ENCODE data around the gene ACLY.

The ACLY gene

DNA sequence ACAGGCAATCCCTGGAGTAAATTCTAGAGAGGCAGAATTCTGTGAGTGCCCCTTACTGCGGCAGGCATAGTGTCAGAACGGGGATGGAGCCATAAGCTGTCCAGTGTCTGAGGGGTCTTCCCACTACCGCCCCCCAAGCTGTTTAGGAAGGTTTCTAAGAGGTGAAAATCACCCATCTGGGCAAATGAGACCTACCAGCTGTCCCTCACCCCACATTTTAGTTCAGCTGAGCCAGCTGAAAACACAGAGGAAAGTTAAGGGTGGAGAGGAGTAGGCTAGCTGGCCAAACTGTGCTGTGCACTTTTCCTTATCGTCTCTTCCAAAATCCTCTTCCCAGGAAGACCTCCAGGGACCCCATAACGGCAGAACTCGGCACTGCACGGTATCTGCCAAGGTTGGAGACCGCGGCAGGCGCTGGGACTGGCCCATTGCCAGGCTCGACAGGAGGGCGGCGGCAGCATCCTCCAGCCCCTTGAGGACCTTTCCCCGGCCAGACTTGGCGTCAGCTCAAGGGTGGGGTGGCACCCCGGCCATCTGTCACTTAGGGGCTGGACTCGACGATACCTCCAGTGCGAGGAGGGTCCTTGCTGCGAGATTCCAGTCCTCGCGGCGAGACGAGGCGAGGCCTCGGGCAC, 955 bp downstream of the ACLY start:
- Histone ChIP-seq H2BK120ac (ENCODE audit: low read depth, low read length) (peak overlapping the region; percentile 94), H3K4ac (ENCODE audit: low read depth in 1 of 2, low read length in 2 of 2) (peak overlapping the region; percentile 49 to 74), H3K23ac (ENCODE audit: low read length in 2 of 2) (peak overlapping the region in 1 of 2 experiments; percentile 96), H4K91ac (ENCODE audit: low read length) (peak overlapping the region; percentile 85), H3K9me3 (ENCODE audit: control insufficient read depth, low read length) (no peaks in the 10 kb centered on the region), H4K8ac (ENCODE audit: low read length) (no peak overlapping the region), H2BK15ac (ENCODE audit: low read depth, poor library complexity, severe bottlenecking) (no peak overlapping the region), H3K4me2 (ENCODE audit: low read length, poor library complexity, severe bottlenecking) (peak overlapping the region; percentile 73), H3K79me1 (replicated peaks; ENCODE audit: low read length, poor library complexity, severe bottlenecking) (peaks cover 3% of the 10 kb centered on the region), H2AK5ac (ENCODE audit: low read length, severe bottlenecking) (no peak overlapping the region), H2AFZ (ENCODE audit: low read depth, low read length) (no peak overlapping the region), H3K4me1 (ENCODE audit: control insufficient read depth, insufficient read depth, low read depth, low read length) (peaks cover 36% of the 10 kb centered on the region), H3K9ac (ENCODE audit: low read length) (peak overlapping the region; percentile 94), H3K14ac (ENCODE audit: low read length in 2 of 2) (peak overlapping the region in 1 of 2 experiments; percentile 46), H3K27ac (ENCODE audit: low read length, poor library complexity, severe bottlenecking) (peak overlapping the region; percentile 76), H2BK5ac (ENCODE audit: low read depth, low read length, poor library complexity, severe bottlenecking) (no peak overlapping the region), H3K18ac (ENCODE audit: low read depth in 1 of 2, low read length in 2 of 2) (peak overlapping the region; percentile 88 to 99), H3K4me3 (ENCODE audit: insufficient read depth in 1 of 2, low read depth in 1 of 2, low read length in 2 of 2) (peak overlapping the region; percentile 92 to 98), H3K27me3 (ENCODE audit: control insufficient read depth in 1 of 2, insufficient read depth in 1 of 2, low read length in 2 of 2) (no peaks in the 10 kb centered on the region), H2BK12ac (ENCODE audit: low read length in 2 of 2) (peak overlapping the region in 1 of 2 experiments; percentile 60), H3K36me3 (ENCODE audit: control insufficient read depth in 1 of 2, insufficient read depth in 2 of 2, low read depth in 1 of 2, low read length in 2 of 2) (peaks cover 15 to 21% of the 10 kb centered on the region in 2 experiments)
- peak; percentile 44 for DNase-seq
- WGBS = 5% methylated on average over 25 of the region's 26 CpGs

GRCh38 chr17:41917192-41917591, 1.6 kb downstream of the ACLY start:
- Histone ChIP-seq H3K4me3 (ENCODE audit: insufficient read depth in 1 of 2, low read depth in 1 of 2, low read length in 2 of 2) (peak overlapping the region in 1 of 2 experiments; percentile 98), H3K4me1 (ENCODE audit: control insufficient read depth, insufficient read depth, low read depth, low read length) (peaks cover 39% of the 10 kb centered on the region), H2BK120ac (ENCODE audit: low read depth, low read length) (no peak overlapping the region), H3K4me2 (ENCODE audit: low read length, poor library complexity, severe bottlenecking) (peak overlapping the region; percentile 73), H3K18ac (ENCODE audit: low read depth in 1 of 2, low read length in 2 of 2) (no peak overlapping the region), H3K9me3 (ENCODE audit: control insufficient read depth, low read length) (no peaks in the 10 kb centered on the region), H2BK5ac (ENCODE audit: low read depth, low read length, poor library complexity, severe bottlenecking) (no peak overlapping the region), H3K27ac (ENCODE audit: low read length, poor library complexity, severe bottlenecking) (peak overlapping the region; percentile 7), H3K27me3 (ENCODE audit: control insufficient read depth in 1 of 2, insufficient read depth in 1 of 2, low read length in 2 of 2) (no peaks in the 10 kb centered on the region), H4K8ac (ENCODE audit: low read length) (no peak overlapping the region), H3K36me3 (ENCODE audit: control insufficient read depth in 1 of 2, insufficient read depth in 2 of 2, low read depth in 1 of 2, low read length in 2 of 2) (peaks cover 21 to 27% of the 10 kb centered on the region in 2 experiments), H3K9ac (ENCODE audit: low read length) (peak overlapping the region; percentile 94), H3K23ac (ENCODE audit: low read length in 2 of 2) (no peak overlapping the region), H2AFZ (ENCODE audit: low read depth, low read length) (no peak overlapping the region), H3K4ac (ENCODE audit: low read depth in 1 of 2, low read length in 2 of 2) (no peak overlapping the region), H3K79me1 (replicated peaks; ENCODE audit: low read length, poor library complexity, severe bottlenecking) (peaks cover 3% of the 10 kb centered on the region), H2AK5ac (ENCODE audit: low read length, severe bottlenecking) (no peak overlapping the region), H3K14ac (ENCODE audit: low read length in 2 of 2) (no peak overlapping the region), H4K91ac (ENCODE audit: low read length) (no peak overlapping the region), H2BK15ac (ENCODE audit: low read depth, poor library complexity, severe bottlenecking) (no peak overlapping the region), H2BK12ac (ENCODE audit: low read length in 2 of 2) (no peak overlapping the region)
- DNase-seq = peak; percentile 38
- 32% methylated on average over 2 of the region's 4 CpGs for WGBS

DNA sequence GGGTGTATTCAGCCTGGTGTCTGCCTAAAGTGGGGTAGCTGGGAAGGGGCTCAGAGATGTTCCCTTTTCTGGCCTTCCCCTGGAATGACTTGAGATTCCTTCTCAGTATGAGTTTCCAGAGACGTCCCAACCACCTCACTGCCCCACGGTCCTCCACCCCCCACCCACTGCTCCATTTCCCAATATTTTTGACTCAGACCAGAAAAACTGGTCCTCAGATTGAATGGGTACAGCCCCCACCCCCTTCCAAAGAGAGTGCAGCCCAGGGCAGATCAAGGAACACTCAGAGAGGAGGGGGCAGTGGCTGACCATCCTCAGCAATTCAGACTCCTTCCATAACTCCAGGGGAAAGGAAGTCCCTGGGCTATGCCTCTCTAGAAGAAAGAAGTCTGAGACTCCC, 3.2 kb downstream of the ACLY start:
- Histone ChIP-seq H2BK5ac (ENCODE audit: low read depth, low read length, poor library complexity, severe bottlenecking) (no peak overlapping the region), H2BK15ac (ENCODE audit: low read depth, poor library complexity, severe bottlenecking) (no peak overlapping the region), H3K4me1 (ENCODE audit: control insufficient read depth, insufficient read depth, low read depth, low read length) (peaks cover 47% of the 10 kb centered on the region), H3K23ac (ENCODE audit: low read length in 2 of 2) (no peak overlapping the region), H2AK5ac (ENCODE audit: low read length, severe bottlenecking) (no peak overlapping the region), H4K91ac (ENCODE audit: low read length) (no peak overlapping the region), H3K9me3 (ENCODE audit: control insufficient read depth, low read length) (no peaks in the 10 kb centered on the region), H2BK120ac (ENCODE audit: low read depth, low read length) (no peak overlapping the region), H2AFZ (ENCODE audit: low read depth, low read length) (no peak overlapping the region), H2BK12ac (ENCODE audit: low read length in 2 of 2) (no peak overlapping the region), H3K36me3 (ENCODE audit: control insufficient read depth in 1 of 2, insufficient read depth in 2 of 2, low read depth in 1 of 2, low read length in 2 of 2) (peaks cover 36 to 44% of the 10 kb centered on the region in 2 experiments), H3K27ac (ENCODE audit: low read length, poor library complexity, severe bottlenecking) (peak overlapping the region; percentile 8), H3K4me3 (ENCODE audit: insufficient read depth in 1 of 2, low read depth in 1 of 2, low read length in 2 of 2) (no peak overlapping the region), H3K79me1 (replicated peaks; ENCODE audit: low read length, poor library complexity, severe bottlenecking) (peaks cover 3% of the 10 kb centered on the region), H3K4ac (ENCODE audit: low read depth in 1 of 2, low read length in 2 of 2) (no peak overlapping the region), H3K9ac (ENCODE audit: low read length) (peak overlapping the region; percentile 25), H3K4me2 (ENCODE audit: low read length, poor library complexity, severe bottlenecking) (peak overlapping the region; percentile 11), H3K14ac (ENCODE audit: low read length in 2 of 2) (no peak overlapping the region), H3K18ac (ENCODE audit: low read depth in 1 of 2, low read length in 2 of 2) (no peak overlapping the region), H3K27me3 (ENCODE audit: control insufficient read depth in 1 of 2, insufficient read depth in 1 of 2, low read length in 2 of 2) (no peaks in the 10 kb centered on the region), H4K8ac (ENCODE audit: low read length) (no peak overlapping the region)
- 69% methylated on average over 2 of the region's 2 CpGs for WGBS
- DNase-seq = no peak

DNA sequence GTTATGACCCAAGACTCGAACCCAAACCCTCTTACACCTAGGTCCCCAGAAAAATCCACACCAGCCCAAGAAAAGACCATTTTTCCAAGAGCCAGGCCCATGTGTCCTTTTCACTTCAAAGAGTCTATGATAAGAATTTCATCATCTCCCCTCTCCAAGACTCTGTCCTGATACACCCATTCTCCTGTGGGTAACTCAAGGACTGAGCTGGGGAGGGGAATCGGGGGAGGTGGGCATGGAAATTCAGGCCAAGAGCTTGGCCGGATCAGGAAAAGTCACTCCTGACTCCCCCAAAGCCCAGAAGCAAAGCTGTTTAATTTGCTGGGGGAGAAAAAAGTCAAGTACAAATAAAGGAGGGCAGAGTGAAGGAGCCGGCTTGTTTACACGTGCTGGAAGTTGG, 3.7 kb downstream of the ACLY start:
- Histone ChIP-seq H3K79me1 (replicated peaks; ENCODE audit: low read length, poor library complexity, severe bottlenecking) (peaks cover 2% of the 10 kb centered on the region), H3K27ac (ENCODE audit: low read length, poor library complexity, severe bottlenecking) (no peak overlapping the region), H3K4me1 (ENCODE audit: control insufficient read depth, insufficient read depth, low read depth, low read length) (peaks cover 53% of the 10 kb centered on the region), H3K23ac (ENCODE audit: low read length in 2 of 2) (no peak overlapping the region), H3K4ac (ENCODE audit: low read depth in 1 of 2, low read length in 2 of 2) (no peak overlapping the region), H4K8ac (ENCODE audit: low read length) (no peak overlapping the region), H3K14ac (ENCODE audit: low read length in 2 of 2) (no peak overlapping the region), H2BK120ac (ENCODE audit: low read depth, low read length) (no peak overlapping the region), H3K4me2 (ENCODE audit: low read length, poor library complexity, severe bottlenecking) (peak overlapping the region; percentile 11), H3K36me3 (ENCODE audit: control insufficient read depth in 1 of 2, insufficient read depth in 2 of 2, low read depth in 1 of 2, low read length in 2 of 2) (peaks cover 41 to 49% of the 10 kb centered on the region in 2 experiments), H3K27me3 (ENCODE audit: control insufficient read depth in 1 of 2, insufficient read depth in 1 of 2, low read length in 2 of 2) (no peaks in the 10 kb centered on the region), H3K9me3 (ENCODE audit: control insufficient read depth, low read length) (no peaks in the 10 kb centered on the region), H2BK5ac (ENCODE audit: low read depth, low read length, poor library complexity, severe bottlenecking) (no peak overlapping the region), H2AK5ac (ENCODE audit: low read length, severe bottlenecking) (no peak overlapping the region), H2BK15ac (ENCODE audit: low read depth, poor library complexity, severe bottlenecking) (no peak overlapping the region), H3K9ac (ENCODE audit: low read length) (peak overlapping the region; percentile 25), H2BK12ac (ENCODE audit: low read length in 2 of 2) (no peak overlapping the region), H3K18ac (ENCODE audit: low read depth in 1 of 2, low read length in 2 of 2) (no peak overlapping the region), H4K91ac (ENCODE audit: low read length) (no peak overlapping the region), H3K4me3 (ENCODE audit: insufficient read depth in 1 of 2, low read depth in 1 of 2, low read length in 2 of 2) (peak overlapping the region in 1 of 2 experiments; percentile 10), H2AFZ (ENCODE audit: low read depth, low read length) (no peak overlapping the region)
- DNase-seq = no peak
- 84% methylated on average over 5 of the region's 5 CpGs for WGBS
